Fibroblast of skin of abdomen (primary cell): ENCODE data around the gene CFAP299.
A peak's percentile ranks its signal among the peaks of the same experiment; 100 is the strongest.
"Not testable (repeated sequence)": the region's sequence is repeated elsewhere in the genome, so short reads cannot be mapped to it uniquely, and the experiment has no call there.

Source experiments
- DNase-seq: peaks from one replicate; pipeline ENCODE4 v3.0.0-alpha.2; 2013

CFAP299 gene

DNA sequence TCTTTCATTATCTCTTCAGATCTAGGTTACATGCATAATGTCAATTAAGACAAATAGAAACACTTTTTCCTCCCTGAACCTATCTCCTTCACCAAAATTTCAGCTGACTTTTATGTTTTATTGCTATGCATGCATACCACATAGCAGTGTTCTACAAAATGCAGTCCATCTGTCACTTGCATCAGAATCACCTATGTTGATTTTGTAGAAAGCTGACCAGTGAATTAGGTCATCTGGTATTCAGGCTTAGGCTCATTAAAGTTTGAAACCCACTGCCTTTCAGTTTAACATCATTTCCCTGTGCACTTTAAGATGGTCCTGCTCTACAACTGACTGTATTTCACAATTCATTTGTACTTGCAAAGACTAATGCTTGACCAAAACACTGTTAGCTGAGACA is 277.9 kb downstream of the CFAP299 start:
- no peak for DNase-seq

DNA sequence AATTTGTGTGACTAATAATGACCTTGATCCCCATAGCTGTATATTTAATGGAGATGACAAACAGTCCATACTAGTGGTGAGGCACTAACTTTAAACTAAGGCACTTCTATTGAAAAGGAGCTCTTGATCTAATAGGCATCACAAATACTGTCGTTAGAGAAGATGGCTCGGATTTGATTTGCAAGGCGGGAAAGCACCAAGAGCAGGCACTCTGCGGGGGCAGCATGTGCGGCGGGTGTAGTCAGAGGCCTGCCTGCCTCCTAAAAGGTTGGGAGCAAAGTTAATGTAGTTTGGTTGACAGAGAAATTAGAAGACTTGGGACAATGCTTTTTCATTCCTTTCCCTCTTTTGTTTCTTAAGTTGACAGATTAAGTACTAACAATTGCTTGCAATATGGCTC is 278.8 kb downstream of the CFAP299 start:
- no peak for DNase-seq

DNA sequence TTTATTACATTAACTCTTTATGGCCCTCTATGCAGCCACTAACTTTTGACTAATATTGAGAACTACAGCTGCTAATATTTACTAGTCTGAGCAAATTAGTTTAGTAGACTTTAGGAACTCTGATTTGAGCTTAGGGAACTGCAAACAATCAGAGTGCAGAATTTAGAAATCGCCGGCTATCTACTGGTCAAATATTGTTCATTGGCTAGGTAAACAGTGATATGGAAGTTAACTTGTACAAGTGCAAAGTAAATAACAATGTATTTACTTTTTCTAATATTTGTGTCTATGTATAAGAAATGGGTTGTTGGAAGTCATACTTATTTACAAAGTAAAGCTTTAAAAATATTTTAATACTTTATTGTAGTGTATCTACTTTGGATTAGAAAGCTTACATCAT is 279.6 kb downstream of the CFAP299 start:
- DNase-seq, result no peak

DNA sequence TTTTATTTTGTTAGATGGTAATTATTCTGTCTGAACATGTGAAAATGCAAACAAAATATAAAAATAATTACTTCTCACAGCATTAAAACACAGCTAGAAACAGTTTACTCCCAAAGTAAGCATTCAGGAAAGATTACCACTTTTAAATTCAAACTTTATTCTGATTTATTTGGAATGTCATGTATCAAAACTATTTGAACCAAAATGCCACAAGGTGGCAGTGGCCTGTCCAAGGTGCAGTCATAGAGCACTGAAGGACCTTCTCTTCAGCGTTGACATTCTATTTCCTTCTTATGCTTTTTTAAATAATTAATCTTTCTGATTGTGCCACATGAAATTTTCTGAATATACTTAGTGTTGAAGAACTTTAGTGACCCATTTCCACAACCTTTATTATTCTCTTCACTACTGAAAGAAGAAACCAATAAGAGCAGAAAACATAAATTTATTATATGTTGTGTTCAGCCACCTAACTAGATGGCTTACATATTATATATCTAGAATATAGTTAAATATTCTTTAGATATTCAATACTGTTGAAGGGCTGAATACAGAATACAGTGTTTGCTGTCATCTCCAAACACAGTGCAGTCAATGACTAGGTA is 283.6 kb downstream of the CFAP299 start:
- DNase-seq, result peak; percentile 14

DNA sequence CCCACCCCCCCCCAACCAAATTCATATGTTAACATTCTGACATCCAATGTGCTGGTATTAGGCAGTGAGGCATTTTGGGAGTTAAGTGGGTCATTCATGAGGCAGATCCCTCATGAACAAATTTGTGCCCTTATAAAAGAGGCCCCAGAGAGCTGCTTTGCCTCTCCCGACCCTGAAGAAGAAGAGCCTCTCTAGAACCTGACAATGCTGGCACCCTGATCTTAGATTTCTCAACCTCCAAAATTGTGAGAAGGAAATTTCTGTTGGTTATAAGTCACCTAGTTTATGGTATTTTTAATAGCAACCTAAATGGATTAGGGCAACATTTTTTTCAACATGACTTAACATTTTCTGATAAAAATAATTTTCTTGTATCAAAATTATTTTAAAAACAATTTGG is 296.3 kb downstream of the CFAP299 start:
- no peak for DNase-seq

DNA sequence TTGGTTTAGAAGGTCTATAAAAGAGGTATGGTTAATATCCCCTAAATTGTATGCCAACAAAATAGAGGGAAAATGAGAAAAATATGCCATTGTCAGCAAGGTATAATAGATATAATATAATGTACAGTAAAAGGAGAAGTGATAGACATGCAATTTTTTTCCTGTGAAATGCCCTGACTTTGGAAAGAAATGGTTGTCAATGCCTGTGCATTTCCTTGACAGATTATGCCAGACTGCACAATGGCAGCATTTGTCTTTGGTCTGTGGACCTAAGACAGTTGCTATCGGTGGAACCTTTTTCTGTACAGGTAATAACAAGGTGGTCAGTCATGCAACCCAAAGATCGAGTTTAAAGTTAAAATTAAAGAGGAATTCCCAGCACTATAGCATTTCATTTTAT is 301.7 kb downstream of the CFAP299 start:
- DNase-seq, result no peak

DNA sequence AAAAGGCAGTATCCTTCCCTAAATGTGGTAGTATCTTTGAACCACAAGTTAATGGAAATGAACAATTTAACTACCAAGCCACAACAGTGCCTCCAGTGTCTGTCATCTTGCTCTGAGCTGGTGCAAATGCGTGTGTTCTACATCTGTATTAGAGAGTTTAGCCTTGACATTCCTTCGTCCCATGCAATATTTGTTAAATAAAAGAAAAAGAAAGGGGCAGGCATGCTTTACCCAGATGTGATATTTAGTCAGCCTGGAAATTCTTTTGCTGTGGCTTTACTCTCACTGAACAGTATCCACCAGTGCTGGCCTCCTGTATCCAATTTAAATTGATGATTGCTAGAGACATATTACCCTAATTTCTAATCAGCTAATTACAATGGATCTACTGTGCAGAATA is 310.5 kb downstream of the CFAP299 start:
- DNase-seq, result peak; percentile 1

DNA sequence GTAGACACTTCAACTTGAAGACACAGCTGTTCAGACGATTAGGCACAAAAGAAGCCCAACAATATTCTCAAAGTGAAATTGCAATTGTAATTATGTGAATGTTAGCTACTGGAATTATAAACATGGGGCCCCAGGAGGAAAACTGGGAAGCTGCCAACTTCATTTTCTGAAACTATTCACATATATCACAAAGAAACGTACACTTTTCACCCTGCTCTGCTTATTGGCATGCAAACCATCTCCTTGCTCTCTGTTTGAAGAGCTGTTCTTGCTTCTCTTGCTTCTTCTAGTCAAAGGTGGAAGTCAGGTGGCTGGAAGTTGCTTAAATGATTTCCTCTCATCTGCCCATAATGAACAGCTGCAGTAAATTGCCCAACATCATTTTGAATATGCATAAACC is 320.1 kb downstream of the CFAP299 start:
- peak; percentile 20 for DNase-seq

DNA sequence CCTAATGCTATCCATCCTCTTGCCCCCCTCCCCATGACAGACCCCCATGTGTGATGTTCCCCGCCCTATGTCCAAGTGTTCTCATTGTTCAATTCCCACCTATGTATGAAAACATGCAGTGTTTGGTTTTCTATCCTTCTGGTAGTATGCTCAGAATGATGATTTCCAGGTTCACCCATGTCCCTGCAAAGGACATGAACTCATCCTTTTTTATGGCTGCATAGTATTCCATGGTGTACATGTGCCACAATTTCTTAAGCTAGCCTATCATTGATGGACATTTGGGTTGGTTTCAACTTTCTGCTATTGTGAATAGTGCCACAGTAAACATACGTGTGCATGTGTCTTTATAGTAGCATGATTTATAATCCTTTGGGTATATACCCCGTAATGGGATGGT is 334.6 kb downstream of the CFAP299 start:
- DNase-seq, result not testable (repeated sequence)

DNA sequence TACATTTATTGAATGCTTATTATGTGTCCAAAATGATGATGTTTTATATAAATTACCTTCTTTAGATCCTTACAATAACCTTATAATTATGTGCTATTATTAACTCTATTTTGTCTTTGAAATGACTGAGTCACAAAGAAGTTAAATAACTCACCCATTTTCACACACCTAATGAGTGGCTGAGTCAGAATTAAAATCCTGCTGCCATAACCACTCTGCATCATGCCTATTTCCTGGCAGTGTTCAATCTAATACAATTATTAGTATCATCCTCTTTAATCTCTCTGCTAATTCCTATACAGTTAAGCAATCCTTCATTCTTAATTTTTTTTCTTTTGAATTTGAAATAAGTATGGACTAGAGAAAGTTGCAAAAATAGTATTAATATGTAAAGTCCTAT is 342.9 kb downstream of the CFAP299 start:
- DNase-seq, result no peak

DNA sequence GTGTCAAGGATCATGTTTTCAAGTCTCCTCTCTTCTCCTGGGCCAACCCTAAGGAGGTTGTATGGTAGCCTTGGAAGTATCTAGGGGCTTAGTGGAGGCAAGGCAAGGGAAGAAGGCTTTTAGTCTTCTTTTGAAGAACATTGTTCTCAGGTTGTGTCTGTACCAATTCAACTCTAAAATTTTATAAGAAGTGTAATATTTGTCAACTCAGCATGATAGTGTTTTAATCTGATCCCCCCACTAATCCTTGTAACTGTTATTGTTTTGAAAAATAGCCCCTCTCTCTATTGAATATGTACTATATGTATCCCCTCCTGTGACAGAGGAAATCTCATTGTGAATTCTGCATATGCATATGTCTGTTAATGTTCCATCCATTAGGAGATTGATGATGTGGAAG is 345.4 kb downstream of the CFAP299 start:
- no peak for DNase-seq

DNA sequence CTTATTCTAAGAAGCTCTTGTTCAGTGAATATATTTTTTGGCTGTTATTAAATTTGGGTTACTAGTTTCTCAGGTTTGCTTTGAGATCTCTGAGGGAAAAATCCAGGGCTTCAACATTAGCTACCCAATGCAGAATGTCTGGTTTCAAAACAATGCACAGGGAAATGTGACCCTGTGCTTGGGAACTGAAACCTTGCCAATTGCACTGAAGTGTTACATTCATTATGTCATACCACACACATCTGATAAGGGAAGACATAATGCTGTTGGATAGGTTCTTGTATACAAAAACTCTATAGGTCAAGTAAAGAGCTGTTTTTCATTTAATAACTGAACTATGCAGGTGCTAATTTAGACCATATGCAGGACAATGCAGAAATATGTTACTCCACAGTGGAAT is 349.7 kb downstream of the CFAP299 start:
- no peak for DNase-seq

DNA sequence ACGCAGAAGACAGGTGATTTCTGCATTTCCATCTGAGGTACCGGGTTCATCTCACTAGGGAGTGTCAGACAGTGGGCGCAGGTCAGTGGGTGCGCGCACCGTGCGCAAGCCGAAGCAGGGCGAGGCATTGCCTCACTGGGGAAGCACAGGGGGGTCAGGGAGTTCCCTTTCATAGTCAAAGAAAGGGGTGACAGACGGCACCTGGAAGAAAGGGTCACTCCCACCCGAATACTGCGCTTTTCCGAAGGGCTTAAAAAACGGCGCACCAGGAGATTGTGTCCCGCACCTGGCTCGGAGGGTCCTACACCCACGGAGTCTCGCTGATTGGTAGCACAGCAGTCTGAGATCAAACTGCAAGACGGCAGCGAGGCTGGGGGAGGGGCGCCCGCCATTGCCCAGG is 352.2 kb downstream of the CFAP299 start:
- not testable (repeated sequence) for DNase-seq

DNA sequence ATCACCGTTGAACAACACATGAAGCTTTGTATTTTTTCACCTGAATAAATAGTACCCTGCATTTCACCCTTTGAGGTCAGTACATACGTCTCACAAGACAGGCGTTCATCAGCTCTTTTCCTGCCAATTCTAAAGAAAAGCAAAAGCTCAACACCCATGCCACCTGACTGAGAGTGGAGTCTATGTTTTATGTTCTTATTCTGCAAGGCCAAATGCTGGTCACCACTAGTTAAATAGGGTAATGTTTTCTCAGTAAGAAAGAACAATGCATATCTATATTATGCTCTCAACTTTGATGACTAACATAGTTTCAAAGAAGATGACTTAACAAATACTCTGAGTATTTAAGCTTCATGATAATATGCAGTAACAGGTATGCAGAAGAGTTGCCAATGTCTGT is 358.6 kb downstream of the CFAP299 start:
- DNase-seq, result no peak

DNA sequence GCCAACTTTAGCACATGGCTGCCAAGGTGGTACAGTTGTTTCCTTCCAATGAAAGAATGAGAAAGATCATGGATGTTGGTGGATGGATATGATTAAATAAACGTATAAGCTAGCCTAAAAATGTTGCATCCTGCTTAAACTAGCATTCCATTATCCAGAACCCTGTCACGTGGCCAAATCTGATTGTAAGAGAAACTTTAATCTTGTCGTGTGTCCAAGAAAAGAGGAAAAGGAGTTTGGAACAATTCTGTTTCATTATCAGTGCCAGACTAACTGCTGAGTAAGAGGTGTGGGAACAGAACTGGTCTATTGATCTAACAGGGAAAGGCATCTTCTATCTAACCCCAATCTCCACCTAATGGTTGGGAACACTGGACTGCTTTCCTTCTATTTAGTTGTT is 369.8 kb downstream of the CFAP299 start:
- no peak for DNase-seq

DNA sequence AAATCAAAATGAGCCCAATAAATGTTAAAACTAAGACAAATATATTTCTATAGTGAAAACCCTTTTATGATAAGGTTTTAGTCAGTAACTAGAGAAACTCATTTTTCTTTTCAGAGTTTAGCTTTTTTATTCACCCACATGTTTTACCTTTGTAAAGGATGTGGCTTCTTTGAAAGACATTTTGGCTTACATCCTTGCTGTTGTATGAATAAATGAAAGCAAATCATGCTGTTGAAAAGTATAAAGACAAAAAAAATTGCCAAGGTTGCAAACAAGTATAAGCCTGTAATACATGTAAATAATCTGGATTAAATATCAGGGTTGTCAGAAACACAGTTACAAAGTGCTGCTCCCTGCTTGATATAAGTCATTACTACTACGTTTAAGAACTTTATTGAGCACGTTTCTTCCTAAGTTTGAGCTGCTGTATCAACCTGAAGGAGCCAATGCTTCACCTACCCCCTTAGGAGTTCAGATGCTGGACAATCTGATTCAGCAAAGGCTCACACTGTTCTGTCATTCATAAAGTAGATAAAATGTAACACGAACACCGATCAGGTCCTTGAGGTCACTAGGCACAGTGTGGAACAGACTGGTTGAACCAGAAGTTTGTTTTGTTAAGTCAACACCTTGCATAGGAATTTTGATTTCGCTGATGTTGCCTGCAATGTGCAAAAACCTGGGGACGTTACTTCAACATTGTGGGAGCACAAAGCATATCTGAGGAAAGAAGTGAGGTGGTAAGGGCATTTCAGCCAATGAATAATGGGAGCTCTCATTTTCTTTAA is 373.7 kb downstream of the CFAP299 start:
- DNase-seq, result no peak

DNA sequence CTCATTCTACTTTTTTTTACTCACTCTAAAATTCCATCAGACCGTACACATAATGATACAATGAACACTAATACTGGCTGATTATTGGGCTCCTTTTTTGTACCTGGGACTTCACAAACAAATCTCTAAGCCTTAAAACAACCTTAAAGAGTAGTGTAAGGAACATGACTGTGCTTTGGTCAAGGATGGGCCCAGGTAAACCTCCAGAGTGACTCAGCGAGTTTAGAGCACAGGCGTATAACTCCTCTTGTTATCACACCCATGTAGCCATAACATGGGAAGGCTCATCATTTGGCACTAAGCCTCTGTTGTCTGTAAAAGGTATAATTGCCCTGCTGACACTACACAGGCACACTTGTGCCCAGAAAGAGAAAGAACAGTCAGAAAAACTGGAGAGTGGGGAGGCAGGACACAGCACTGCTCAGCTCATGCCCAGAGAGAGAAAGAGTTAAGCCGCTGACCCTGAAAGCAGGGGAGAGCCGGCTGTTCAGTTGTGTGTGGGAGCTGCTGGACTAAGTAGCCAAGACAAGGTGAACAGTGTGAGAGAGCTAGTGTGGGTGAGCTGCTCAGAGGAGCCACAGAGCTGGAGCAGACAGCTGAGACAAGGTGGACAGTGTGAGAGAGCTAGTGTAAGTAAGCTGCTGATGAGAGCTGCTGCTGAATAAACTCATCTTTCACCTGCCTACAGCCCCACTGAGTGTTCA is 375.4 kb downstream of the CFAP299 start:
- no peak for DNase-seq

DNA sequence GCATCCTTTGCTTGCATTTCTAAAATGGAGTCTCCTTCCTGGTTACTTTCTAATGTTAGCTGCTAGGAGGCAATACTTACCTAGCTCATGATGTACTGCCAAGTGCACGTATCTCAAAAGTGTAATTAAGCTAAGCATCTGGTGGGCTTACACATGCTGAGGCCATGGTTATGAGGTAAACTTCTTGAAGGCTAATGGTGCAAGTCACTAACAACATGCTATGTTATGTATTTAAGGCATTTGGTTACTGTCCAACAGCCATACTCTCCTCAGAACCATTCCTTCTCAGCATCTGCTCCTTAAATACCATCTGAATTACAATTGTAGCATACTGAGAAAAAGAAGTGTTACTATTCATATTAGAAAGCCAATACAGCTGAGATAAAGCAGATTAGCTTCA is 376.4 kb downstream of the CFAP299 start:
- peak; percentile 52 for DNase-seq

DNA sequence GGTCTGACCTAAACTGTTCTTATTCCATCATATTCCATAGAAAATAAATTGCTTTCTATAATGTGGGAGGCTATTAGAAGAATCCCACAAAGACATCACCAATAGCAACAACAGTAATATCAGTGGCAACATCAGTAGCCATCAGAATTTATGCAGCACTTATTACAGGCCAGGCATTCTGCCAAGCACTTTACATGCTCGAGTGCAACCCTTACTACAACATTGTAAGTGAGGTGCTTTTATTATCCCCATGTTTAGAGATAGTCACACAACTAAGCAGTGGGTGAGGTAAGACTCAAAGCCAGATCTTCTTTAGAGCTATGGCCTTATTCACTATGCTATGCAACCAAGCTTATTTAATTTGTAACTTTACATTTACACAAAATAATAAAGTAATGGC is 377.9 kb downstream of the CFAP299 start:
- no peak for DNase-seq

DNA sequence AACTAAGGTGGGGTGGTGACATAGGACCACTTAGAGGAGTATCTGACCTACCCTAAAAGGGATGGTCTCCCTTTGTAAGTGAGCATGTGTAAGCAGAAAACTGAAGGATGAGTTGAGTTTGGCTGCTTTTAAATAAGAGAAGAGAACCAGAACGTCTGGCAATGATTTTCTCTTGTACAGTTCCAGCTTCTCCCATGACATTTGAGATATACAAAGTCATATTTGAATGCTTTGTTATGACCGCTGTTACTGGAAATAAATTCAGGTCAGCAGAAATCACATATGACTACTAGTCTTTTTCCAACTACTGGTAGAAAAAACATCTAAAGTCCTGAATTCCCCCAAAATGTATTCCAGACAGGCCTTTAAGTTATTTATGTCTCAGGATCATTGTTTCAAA is 381.7 kb downstream of the CFAP299 start:
- no peak for DNase-seq

DNA sequence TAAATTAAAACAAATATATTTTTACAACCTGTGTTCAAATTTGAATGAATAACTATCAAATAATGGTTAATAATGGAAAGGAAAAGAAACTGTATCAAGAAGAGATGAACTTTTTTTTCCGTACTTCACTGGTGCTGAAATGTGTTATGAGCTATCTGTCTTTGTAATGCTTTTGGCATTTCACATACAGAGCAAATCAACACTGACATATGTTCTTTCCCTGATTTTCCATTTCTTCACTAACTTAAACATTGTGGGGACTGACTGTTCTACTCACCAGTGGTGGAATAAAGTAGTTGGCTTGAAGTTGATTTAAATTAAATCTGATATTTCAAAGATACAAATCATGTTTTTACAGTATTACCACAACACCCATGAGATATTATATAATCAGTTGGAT is 390.9 kb downstream of the CFAP299 start:
- peak; percentile 10 for DNase-seq

DNA sequence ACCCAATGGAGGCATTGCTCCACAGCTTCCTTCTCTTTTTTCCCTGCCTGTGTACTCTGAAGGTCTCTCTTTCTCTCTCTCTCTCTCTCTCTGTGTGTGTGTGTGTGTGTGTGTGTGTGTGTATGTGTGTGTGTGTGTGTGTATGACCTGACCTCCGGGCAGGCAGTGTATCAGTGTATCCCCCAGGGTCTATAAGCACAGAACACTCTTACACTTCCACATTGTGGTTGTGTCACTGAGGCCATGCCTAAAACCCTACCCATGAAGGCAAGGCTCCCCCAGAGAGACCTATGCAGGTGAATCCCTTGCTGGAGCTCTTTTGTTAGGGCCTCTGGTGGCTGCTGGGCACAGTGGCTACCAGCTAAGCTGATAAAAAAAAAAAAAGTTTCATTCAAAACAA is 394.6 kb downstream of the CFAP299 start:
- DNase-seq, result no peak

DNA sequence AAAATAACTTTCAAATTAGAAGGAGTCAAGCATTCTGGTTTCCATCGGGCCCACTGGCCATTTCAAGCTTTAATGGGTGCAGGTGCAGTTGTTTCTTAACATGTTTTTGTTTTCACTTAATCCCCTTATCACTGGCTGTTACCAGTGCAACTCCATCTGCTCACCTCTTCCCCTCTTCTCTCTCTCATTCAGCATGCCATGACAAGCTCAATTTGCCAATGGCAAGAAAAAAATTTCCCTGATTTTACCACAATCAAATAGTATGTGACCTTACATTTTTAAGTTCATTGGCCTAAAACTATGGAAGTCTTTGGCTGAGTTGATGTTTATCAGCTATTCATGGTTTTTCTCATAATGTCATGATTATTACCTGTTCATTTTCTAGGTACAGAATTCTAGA is 395.9 kb downstream of the CFAP299 start:
- DNase-seq, result no peak

DNA sequence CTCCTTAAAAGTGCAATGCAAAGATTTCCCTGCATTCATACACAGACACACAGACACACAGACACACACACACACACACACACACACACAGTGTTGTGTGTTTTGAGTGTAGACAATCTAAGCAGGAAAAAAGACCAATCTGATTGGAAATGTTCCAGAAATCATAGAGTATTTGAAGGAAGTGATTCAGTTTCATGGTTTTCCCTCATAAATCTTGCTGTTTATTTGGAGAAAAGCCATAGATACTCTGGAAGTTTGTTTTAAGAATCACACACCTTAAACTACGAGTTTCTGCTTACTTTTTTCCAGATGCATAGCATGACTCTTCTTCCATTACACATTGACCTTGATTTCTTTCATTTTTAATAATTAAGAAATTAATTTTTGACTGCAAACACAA is 396.5 kb downstream of the CFAP299 start:
- DNase-seq, result peak; percentile 52
